GM21717 (cell line): ENCODE results near the gene ARMCX6.
"Not testable (repeated sequence)": the region's sequence is repeated elsewhere in the genome, so short reads cannot be mapped to it uniquely, and the experiment has no call there.

ENCODE experiments used
- ATAC-seq: cut with Tn5 transposase; IDR thresholded peaks from one replicate; pipeline ENCODE4 v1.9.1; 2021; ENCODE audit warnings: mild to moderate bottlenecking, moderate library complexity; ENCODE audit not compliant: unreplicated experiment

Gene ARMCX6

DNA sequence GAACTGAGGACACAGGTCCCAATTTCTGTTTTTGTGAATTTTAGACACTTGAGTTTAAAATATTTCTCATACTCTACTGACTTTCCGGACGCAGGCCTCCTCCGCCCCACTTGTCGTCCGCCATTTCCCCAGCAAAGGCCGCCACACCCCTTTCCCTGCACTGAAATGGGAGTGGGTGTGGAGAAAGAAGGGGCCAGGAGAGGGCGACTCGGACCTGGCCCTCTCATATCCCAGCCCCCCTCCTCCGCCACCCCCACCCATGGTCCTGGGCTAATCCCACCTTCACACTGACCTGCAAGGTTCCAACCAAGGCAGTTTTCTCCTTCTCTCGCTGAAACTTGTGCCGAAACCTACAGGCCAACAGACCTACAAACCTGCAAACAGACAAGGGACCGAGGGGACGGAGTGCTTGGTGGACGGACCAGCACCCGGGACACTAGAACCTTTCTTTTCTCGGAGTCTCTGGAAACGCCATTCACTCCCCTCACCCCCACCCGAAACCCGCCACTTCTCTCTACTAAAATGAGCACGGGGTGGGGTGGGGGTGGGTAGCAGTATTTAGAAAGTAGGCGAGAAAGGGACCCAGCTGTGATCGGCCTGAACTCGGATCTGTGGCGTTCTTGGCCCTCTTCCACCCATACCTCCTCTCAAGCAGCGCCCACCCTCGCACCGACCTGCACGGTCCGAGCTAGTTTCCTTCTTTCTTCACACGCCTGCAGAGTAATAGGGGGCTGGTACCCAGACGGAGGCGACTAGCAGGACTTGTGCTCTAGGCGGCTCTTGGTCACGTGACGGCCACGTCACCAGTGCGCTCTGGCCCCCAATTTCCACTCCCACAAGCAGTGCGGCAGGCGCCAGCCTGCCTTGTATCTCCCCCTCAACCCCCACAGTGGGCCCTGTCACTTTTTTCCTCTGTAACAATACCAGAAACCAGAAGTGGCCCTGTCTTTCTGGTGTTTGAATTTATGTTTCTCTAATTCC lies at the start of gene ARMCX6:
TSS of gene ARMCX6 (minus strand) at position 790 of the 981 bp plus-strand sequence. CDS start 1,380 bp downstream, outside the sequence.
- peak; percentile 92 for ATAC-seq

DNA sequence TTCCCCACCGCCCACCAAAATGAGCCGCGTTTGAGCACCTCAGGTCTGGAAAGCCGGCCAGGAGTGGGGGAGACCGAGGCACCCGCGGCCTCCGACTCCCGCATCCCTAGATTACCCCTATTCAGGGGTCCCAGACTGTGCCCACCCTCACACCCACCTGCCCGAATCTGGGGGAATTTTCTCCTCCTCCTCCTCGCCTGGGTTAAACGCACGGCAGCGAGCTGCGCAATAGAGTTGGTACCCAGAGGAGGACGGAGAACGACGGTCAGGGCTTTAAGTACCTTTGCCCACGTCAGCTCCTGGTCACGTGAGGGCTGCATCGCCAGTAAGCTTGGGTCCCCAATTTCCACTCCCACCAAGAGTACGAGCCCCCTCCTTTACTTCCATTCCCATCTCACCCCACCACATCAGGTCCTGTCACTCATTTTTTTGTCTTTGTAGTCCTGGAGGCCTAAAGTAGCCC lies 41.8 kb upstream of the ARMCX6 start, which contains the start of gene ARMCX2:
TSS of gene ARMCX2 (minus strand) at position 250 of the 463 bp plus-strand sequence. CDS start 2,262 bp downstream, outside the sequence.
- no peak for ATAC-seq

- no peak for ATAC-seq
These were observed 41.1 kb upstream of the ARMCX6 start for GRCh38 chrX:101658661-101659491.

DNA sequence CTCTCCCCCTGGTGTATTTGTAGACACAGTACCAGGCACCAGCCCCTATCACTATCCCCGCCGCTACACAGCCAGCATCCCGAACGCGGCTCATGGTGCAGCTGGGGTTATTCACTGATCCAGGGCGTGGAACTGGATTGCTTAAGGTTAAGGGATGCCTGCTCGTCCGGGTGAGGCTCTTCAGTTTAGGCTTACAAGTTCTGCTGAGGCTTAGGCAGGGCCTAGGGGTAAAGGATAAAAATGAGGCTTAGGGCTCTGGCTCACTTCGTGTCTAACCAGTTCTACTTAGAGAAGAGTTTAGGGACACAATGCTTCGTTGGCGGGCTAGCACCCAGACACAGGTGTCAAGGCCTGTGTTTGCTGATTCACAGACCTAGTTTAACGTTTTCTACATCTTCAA lies 39.7 kb upstream of the ARMCX6 start:
- ATAC-seq: no peak

- ATAC-seq: no peak
These were observed 39.0 kb upstream of the ARMCX6 start for GRCh38 chrX:101656817-101657216.

- ATAC-seq: no peak
These were observed 37.7 kb upstream of the ARMCX6 start for GRCh38 chrX:101655534-101655933.

DNA sequence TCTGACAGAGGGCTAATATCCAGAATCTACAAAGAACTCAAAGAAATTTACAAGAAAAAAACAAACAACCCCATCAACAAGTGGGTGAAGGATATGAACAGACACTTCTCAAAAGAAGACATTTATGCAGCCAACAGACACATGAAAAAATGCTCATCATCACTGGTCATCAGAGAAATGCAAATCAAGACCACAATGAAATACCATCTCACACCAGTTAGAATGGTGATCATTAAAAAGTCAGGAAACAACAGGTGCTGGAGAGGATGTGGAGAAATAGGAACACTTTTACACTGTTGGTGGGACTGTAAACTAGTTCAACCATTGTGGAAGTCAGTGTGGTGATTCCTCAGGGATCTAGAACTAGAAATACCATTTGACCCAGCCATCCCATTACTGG lies 29.9 kb upstream of the ARMCX6 start:
- not testable (repeated sequence) for ATAC-seq

DNA sequence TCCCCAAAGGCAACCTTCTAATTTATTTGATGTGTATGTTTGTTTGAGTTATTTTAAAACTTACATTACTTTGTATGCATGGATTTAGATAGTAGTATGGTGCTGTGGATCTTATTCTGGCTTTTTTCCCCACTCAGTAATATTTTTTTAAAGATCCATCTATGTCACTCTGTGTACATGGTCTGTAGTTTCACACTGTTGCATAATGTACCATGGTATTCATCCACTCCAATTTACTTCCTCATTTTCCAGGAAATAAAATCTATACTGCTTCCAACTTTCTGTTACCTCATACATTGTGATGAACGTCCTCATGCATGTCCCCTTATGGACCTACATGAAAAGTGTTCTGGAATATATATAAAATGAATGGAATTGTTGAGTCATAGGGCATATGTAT lies 24.3 kb upstream of the ARMCX6 start:
- ATAC-seq: no peak

GRCh38 chrX:101639583-101639982 lies 21.8 kb upstream of the ARMCX6 start:
- no peak for ATAC-seq

GRCh38 chrX:101619364-101619763 lies 1.6 kb upstream of the ARMCX6 start:
- no peak for ATAC-seq

- no peak for ATAC-seq
These were observed 12.1 kb downstream of the ARMCX6 start for GRCh38 chrX:101605728-101606127.

DNA sequence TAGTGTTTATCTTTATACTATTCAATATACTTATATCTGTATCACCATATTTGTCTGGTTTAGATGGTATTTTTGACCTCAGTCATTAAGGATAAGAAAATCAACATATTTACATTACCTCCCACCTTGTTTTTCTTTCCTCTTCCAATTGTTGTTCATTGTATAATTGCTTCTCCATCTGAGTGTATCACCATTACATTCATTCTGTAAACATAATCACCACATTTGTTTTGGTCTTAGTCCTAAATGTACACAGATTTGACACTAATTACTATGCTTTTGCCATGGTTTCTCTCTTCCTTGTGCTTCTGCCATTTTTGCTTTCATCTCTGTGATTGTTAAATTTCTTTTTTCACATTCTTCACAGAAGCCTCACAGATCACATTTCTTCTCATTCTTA lies 12.7 kb downstream of the ARMCX6 start:
- no peak for ATAC-seq

DNA sequence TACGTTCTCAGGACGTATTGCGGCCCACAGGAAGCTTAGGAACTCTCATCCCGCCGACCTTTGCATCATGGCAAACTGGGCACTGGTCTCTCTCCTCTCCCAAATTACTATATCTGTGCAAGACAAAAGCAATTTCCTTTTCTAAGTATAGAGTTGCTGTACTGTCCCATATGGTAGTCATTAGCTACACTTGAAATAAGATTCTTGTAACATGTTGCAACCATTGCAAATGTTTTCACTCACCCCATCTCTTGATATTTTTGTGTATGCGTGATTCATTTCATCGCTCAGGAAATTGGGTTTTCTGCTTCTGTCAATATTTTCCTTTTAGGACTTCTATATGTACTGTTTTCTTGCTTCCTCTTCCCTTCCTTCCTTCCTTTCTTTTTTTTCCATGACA lies 15.7 kb downstream of the ARMCX6 start:
- ATAC-seq: no peak

DNA sequence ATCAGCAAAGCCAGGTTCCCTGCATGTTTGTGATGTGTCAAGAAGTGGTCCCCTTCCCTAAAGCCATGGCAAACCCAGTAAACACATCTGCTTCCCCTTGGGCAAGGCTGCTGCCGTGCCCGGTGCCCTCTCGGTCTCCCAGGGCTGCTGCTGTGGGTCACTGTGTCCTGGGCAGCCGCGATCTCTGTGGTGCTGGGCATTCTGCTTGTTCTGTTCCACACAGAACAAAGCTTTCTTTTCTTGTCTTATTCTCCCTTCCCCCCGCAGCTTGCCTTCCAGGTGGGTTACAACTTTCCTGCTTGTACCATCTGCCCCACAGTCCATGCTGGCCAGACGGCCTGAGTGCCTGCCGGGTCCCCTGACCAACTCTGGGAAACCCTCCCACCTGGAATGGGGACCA lies 18.2 kb downstream of the ARMCX6 start:
- ATAC-seq: not testable (repeated sequence)

DNA sequence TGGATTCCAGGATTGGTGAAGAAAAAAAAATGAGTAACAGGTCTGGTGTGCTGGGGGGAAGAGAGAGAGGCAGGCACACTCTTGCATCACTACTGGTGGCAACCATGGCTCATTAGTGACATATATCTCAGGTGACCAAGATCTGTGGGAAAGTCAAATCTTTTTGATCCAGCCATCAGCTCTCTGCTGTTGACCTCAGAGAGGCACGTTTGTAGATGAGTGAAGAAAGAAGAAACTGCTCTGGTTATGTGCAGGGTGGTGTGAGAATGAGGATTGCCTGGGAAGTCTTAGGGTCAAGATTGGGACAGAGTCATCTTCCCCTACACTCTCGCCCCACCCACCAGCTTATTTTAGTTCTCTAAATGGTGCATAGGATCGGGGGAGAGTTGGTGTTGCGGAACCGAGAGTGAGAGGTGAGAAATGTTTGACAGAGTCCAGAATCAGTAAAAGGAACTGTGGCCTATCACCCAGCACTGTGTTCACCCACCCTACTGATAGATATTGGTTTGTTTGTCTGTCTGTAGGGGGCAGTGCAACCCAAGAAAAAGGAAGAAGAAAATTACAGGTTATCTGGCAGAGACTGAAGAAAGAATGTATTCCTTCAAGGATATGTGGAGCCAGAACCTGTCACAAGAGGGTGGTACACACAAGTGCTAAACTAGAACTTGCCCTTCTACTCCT lies 21.9 kb downstream of the ARMCX6 start:
- ATAC-seq: peak; percentile 99
